OCI-LY1 (cell line): ENCODE measurements around the gene OVCH1.

Experiments used
- H2AFZ ChIP-seq: fragments of 200-600 bp; sonication (generic), shearing (Covaris generic); 2 replicates; pipeline ENCODE4 v1.6.0; 2014; ENCODE audit warnings: antibody characterized with exemption, mild to moderate bottlenecking, low read length
- H3F3A ChIP-seq: fragments of 200-600 bp; sonication (generic), shearing (Covaris generic); 2 replicates; pipeline ENCODE4 v1.6.0; 2014; ENCODE audit warnings: mild to moderate bottlenecking, antibody characterized with exemption, low read length, moderate library complexity; ENCODE audit not compliant: insufficient read depth
- H3K27ac ChIP-seq: fragments of 200-600 bp; sonication (generic); 2 replicates; pipeline ENCODE4 v1.5.1; 2014; ENCODE audit warnings: low read length, mixed run types, mild to moderate bottlenecking, low read depth; ENCODE audit not compliant: poor library complexity, severe bottlenecking
- H3K27me3 ChIP-seq: fragments of 200-600 bp; sonication (generic); 2 replicates; pipeline ENCODE4 v1.6.0; 2014; ENCODE audit warnings: antibody characterized with exemption, mild to moderate bottlenecking, low read length, moderate library complexity; ENCODE audit not compliant: insufficient read depth
- H3K36me3 ChIP-seq: fragments of 200-600 bp; sonication (generic); 2 replicates; pipeline ENCODE4 v1.6.1; 2014; ENCODE audit warnings: mild to moderate bottlenecking, antibody characterized with exemption, low read length, moderate library complexity, mixed read lengths; ENCODE audit not compliant: insufficient read depth
- H3K4me1 ChIP-seq: fragments of 200-600 bp; sonication (generic); 2 replicates; pipeline ENCODE4 v1.5.1; 2014; ENCODE audit warnings: mild to moderate bottlenecking, low read length, moderate library complexity; ENCODE audit not compliant: insufficient read depth, severe bottlenecking
- H3K4me2 ChIP-seq: fragments of 200-600 bp; sonication (generic), shearing (Covaris generic); 2 replicates; pipeline ENCODE4 v1.6.1; 2014; ENCODE audit warnings: low read length
- H3K4me3 ChIP-seq: fragments of 200-600 bp; sonication (generic); 2 replicates; pipeline ENCODE4 v1.5.1; 2014; ENCODE audit warnings: low read length, low read depth, mild to moderate bottlenecking, mixed read lengths; ENCODE audit not compliant: poor library complexity, severe bottlenecking
- H3K79me2 ChIP-seq: fragments of 200-600 bp; shearing (Covaris generic); 2 replicates; pipeline ENCODE4 v1.6.1; 2016; ENCODE audit warnings: mixed run types, low read length, mixed read lengths; ENCODE audit not compliant: insufficient read depth
- H3K9ac ChIP-seq: fragments of 200-600 bp; sonication (generic), shearing (Covaris generic); 2 replicates; pipeline ENCODE4 v1.6.1; 2014; ENCODE audit warnings: mild to moderate bottlenecking, low read length, mixed read lengths
- H3K9me2 ChIP-seq: fragments of 200-600 bp; sonication (generic), shearing (Covaris generic); 2 replicates; pipeline ENCODE4 v1.6.1; 2014; ENCODE audit warnings: low read depth, mild to moderate bottlenecking, low read length, mixed read lengths
- H3K9me3 ChIP-seq: fragments of 200-600 bp; shearing (Covaris generic); 2 replicates; pipeline ENCODE4 v1.6.1; 2014; ENCODE audit warnings: low read length, mixed read lengths
- H4K20me1 ChIP-seq: fragments of 200-600 bp; sonication (generic), shearing (Covaris generic); 2 replicates; pipeline ENCODE4 v1.6.0; 2016; ENCODE audit warnings: mild to moderate bottlenecking, low read length; ENCODE audit not compliant: insufficient read depth
- CTCF ChIP-seq: fragments of 200-600 bp; sonication (generic), shearing (Covaris generic); IDR thresholded peaks from 2 replicates; pipeline ENCODE4 v1.5.1; 2017; ENCODE audit warnings: mild to moderate bottlenecking, antibody characterized with exemption, low read length, moderate library complexity, mixed read lengths
- EZH2 ChIP-seq: fragments of 200-600 bp; sonication (generic), shearing (Covaris generic); IDR thresholded peaks from 2 replicates; pipeline ENCODE4 v1.8.0; 2017; ENCODE audit warnings: borderline replicate concordance, mixed run types, mild to moderate bottlenecking, antibody characterized with exemption, low read length, moderate library complexity, mixed read lengths

Gene OVCH1

GRCh38 chr12:29503283-29503682 is 5.8 kb upstream of the OVCH1 start:
- H3K79me2 ChIP-seq, result no peaks in the 10 kb centered on the region
- no peak overlapping the region for H3K4me3 ChIP-seq
- no peak overlapping the region for H3K4me2 ChIP-seq
- no peaks in the 10 kb centered on the region for H3K36me3 ChIP-seq
- no peak overlapping the region for H3K27ac ChIP-seq
- H3K9me3 ChIP-seq, result no peaks in the 10 kb centered on the region
- no peak for TF ChIP-seq CTCF
- TF ChIP-seq EZH2, result no peak
- no peaks in the 10 kb centered on the region for H3F3A ChIP-seq
- no peaks in the 10 kb centered on the region for H4K20me1 ChIP-seq
- H3K9ac ChIP-seq, result no peak overlapping the region
- no peak overlapping the region for H2AFZ ChIP-seq
- no peaks in the 10 kb centered on the region for H3K27me3 ChIP-seq
- H3K9me2 ChIP-seq, result no peaks in the 10 kb centered on the region
- H3K4me1 ChIP-seq, result peaks cover 7% of the 10 kb centered on the region

- no peak for TF ChIP-seq EZH2
- TF ChIP-seq CTCF, result no peak
- Histone ChIP-seq H3K4me2 (no peak overlapping the region), H3K79me2 (no peaks in the 10 kb centered on the region), H3K36me3 (no peaks in the 10 kb centered on the region), H3K9ac (no peak overlapping the region), H3K27me3 (no peaks in the 10 kb centered on the region), H3K9me2 (no peaks in the 10 kb centered on the region), H2AFZ (no peak overlapping the region), H3F3A (no peaks in the 10 kb centered on the region), H4K20me1 (no peaks in the 10 kb centered on the region), H3K4me3 (no peak overlapping the region), H3K27ac (no peak overlapping the region), H3K4me1 (peaks cover 7% of the 10 kb centered on the region), H3K9me3 (no peaks in the 10 kb centered on the region)
Measured at GRCh38 chr12:29499235-29499634, 1.7 kb upstream of the OVCH1 start.

GRCh38 chr12:29492891-29493290 is 4.6 kb downstream of the OVCH1 start:
- no peaks in the 10 kb centered on the region for H3K27me3 ChIP-seq
- no peak overlapping the region for H3K27ac ChIP-seq
- H3K4me2 ChIP-seq, result no peak overlapping the region
- H3K9ac ChIP-seq, result no peak overlapping the region
- H3K4me1 ChIP-seq, result no peaks in the 10 kb centered on the region
- no peak overlapping the region for H3K4me3 ChIP-seq
- H3K9me3 ChIP-seq, result no peaks in the 10 kb centered on the region
- TF ChIP-seq CTCF (no peak), EZH2 (no peak)
- H3K36me3 ChIP-seq, result no peaks in the 10 kb centered on the region
- no peaks in the 10 kb centered on the region for H3K9me2 ChIP-seq
- no peaks in the 10 kb centered on the region for H3F3A ChIP-seq
- H3K79me2 ChIP-seq, result no peaks in the 10 kb centered on the region
- H4K20me1 ChIP-seq, result no peaks in the 10 kb centered on the region
- no peak overlapping the region for H2AFZ ChIP-seq
